Mesenchymal stem cell (in vitro differentiated cells and primary cell): ENCODE results near the gene VMP1.
"Not testable (repeated sequence)": the region's sequence is repeated elsewhere in the genome, so short reads cannot be mapped to it uniquely, and the experiment has no call there.

ENCODE experiments used
- DNase-seq: peaks from one replicate; pipeline ENCODE4 v3.0.0-alpha.2; 2013
- H2AFZ ChIP-seq: one replicate; pipeline ENCODE4 v1.6.1; 2013; ENCODE audit warnings: low read depth, mild to moderate bottlenecking, control low read depth, inconsistent platforms, low read length, moderate library complexity
- H2AK5ac ChIP-seq: 2 replicates; pipeline ENCODE4 v1.6.1; 2013; ENCODE audit warnings: low read length, moderate library complexity, mild to moderate bottlenecking, inconsistent platforms; ENCODE audit not compliant: severe bottlenecking
- H2BK120ac ChIP-seq: one replicate; pipeline ENCODE4 v1.6.1; 2013; ENCODE audit warnings: low read depth, mild to moderate bottlenecking, inconsistent platforms, low read length, moderate library complexity
- H2BK12ac ChIP-seq, 2 experiments: one replicate each; pipeline ENCODE4 v1.6.1; 2013; ENCODE audit warnings: inconsistent platforms in 2 of 2, low read length in 2 of 2, mild to moderate bottlenecking in 2 of 2, moderate library complexity in 2 of 2, control low read depth in 1 of 2
- H2BK15ac ChIP-seq: one replicate; pipeline ENCODE4 v1.6.1; 2013; ENCODE audit warnings: mild to moderate bottlenecking, low read depth, inconsistent platforms; ENCODE audit not compliant: poor library complexity, severe bottlenecking
- H2BK5ac ChIP-seq: 2 replicates; pipeline ENCODE4 v1.6.1; 2013; ENCODE audit warnings: low read depth, mild to moderate bottlenecking, low read length, control low read depth, inconsistent platforms; ENCODE audit not compliant: poor library complexity, severe bottlenecking
- H3K14ac ChIP-seq, 2 experiments: one replicate each; pipeline ENCODE4 v1.6.1; 2013; ENCODE audit warnings: inconsistent platforms in 2 of 2, low read length in 2 of 2, control low read depth in 1 of 2, mild to moderate bottlenecking in 1 of 2, moderate library complexity in 1 of 2
- H3K18ac ChIP-seq, 2 experiments: one replicate each; pipeline ENCODE4 v1.6.1; 2013; ENCODE audit warnings: inconsistent platforms in 2 of 2, low read length in 2 of 2, control low read depth in 1 of 2, low read depth in 1 of 2, mild to moderate bottlenecking in 1 of 2
- H3K23ac ChIP-seq, 2 experiments: one replicate each; pipeline ENCODE4 v1.6.1; 2013; ENCODE audit warnings: inconsistent platforms in 2 of 2, low read length in 2 of 2, mild to moderate bottlenecking in 2 of 2, moderate library complexity in 2 of 2, control low read depth in 1 of 2
- H3K27ac ChIP-seq: 2 replicates; pipeline ENCODE4 v1.5.1; 2013; ENCODE audit warnings: mild to moderate bottlenecking, moderate library complexity, low read length, control low read depth, inconsistent platforms; ENCODE audit not compliant: poor library complexity, severe bottlenecking
- H3K27me3 ChIP-seq, 2 experiments: 2 replicates each; pipeline versions ENCODE4 v1.6.1 to v1.7.0; 2013; ENCODE audit warnings: low read length in 2 of 2, mild to moderate bottlenecking in 2 of 2, moderate library complexity in 2 of 2, control low read depth in 1 of 2, inconsistent platforms in 1 of 2; ENCODE audit not compliant: control insufficient read depth in 1 of 2, insufficient read depth in 1 of 2
- H3K36me3 ChIP-seq, 2 experiments: 2 replicates each; pipeline versions ENCODE4 v1.6.1 to v1.7.0; 2013; ENCODE audit warnings: low read length in 2 of 2, control low read depth in 1 of 2, inconsistent platforms in 1 of 2, low read depth in 1 of 2, mild to moderate bottlenecking in 1 of 2; ENCODE audit not compliant: insufficient read depth in 2 of 2, control insufficient read depth in 1 of 2
- H3K4ac ChIP-seq, 2 experiments: one replicate each; pipeline ENCODE4 v1.6.1; 2013; ENCODE audit warnings: inconsistent platforms in 2 of 2, low read length in 2 of 2, mild to moderate bottlenecking in 2 of 2, moderate library complexity in 2 of 2, control low read depth in 1 of 2, low read depth in 1 of 2
- H3K4me1 ChIP-seq: 2 replicates; pipeline ENCODE4 v1.6.1; 2013; ENCODE audit warnings: low read depth, low read length, control low read depth; ENCODE audit not compliant: control insufficient read depth, insufficient read depth
- H3K4me2 ChIP-seq: 2 replicates; pipeline ENCODE4 v1.6.1; 2013; ENCODE audit warnings: low read length, mild to moderate bottlenecking, inconsistent platforms; ENCODE audit not compliant: poor library complexity, severe bottlenecking
- H3K4me3 ChIP-seq, 2 experiments: 2 replicates each; pipeline versions ENCODE4 v1.5.1 to v1.7.0; 2013; ENCODE audit warnings: low read length in 2 of 2, mild to moderate bottlenecking in 2 of 2, control low read depth in 1 of 2, low read depth in 1 of 2; ENCODE audit not compliant: insufficient read depth in 1 of 2
- H3K79me1 ChIP-seq: replicated peaks from 2 replicates; pipeline ENCODE4 v1.6.1; 2013; ENCODE audit warnings: mild to moderate bottlenecking, control low read depth, low read length, inconsistent platforms; ENCODE audit not compliant: poor library complexity, severe bottlenecking
- H3K9ac ChIP-seq: 2 replicates; pipeline ENCODE4 v1.7.0; 2013; ENCODE audit warnings: mild to moderate bottlenecking, low read length, moderate library complexity
- H3K9me3 ChIP-seq: 2 replicates; pipeline ENCODE4 v1.7.0; 2013; ENCODE audit warnings: mild to moderate bottlenecking, low read length; ENCODE audit not compliant: control insufficient read depth
- H4K8ac ChIP-seq: one replicate; pipeline ENCODE4 v1.6.1; 2013; ENCODE audit warnings: inconsistent platforms, mild to moderate bottlenecking, low read length, moderate library complexity
- H4K91ac ChIP-seq: one replicate; pipeline ENCODE4 v1.6.1; 2013; ENCODE audit warnings: mild to moderate bottlenecking, low read length, inconsistent platforms
- WGBS: methylation state at CpG from one replicate; pipeline ENCODE4 v1.1.7; 2013; ENCODE audit warnings: mixed read lengths; 5-methylcytosine and 5-hydroxymethylcytosine counted together

VMP1 gene

GRCh38 chr17:59846394-59847165, 139.1 kb downstream of the VMP1 start:
- Histone ChIP-seq H2AFZ (no peak overlapping the region), H2BK15ac (no peak overlapping the region), H2BK120ac (peak overlapping the region; percentile 54), H2AK5ac (peak overlapping the region; percentile 100), H3K4me1 (peaks cover 10% of the 10 kb centered on the region), H3K9ac (peak overlapping the region; percentile 99), H3K36me3 (peaks cover 0 to 7% of the 10 kb centered on the region in 2 experiments), H3K4ac (peak overlapping the region in 1 of 2 experiments; percentile 86), H3K4me2 (peak overlapping the region; percentile 19), H4K91ac (no peak overlapping the region), H3K4me3 (peak overlapping the region in 1 of 2 experiments; percentile 43), H3K9me3 (no peaks in the 10 kb centered on the region), H3K79me1 (no peaks in the 10 kb centered on the region), H2BK5ac (peak overlapping the region; percentile 95), H3K23ac (no peak overlapping the region), H3K27me3 (no peaks in the 10 kb centered on the region), H3K27ac (peak overlapping the region; percentile 100), H4K8ac (peak overlapping the region; percentile 80), H3K18ac (peak overlapping the region; percentile 4 to 83), H2BK12ac (peak overlapping the region; percentile 2 to 82), H3K14ac (peak overlapping the region in 1 of 2 experiments; percentile 22)
- WGBS, result 63% methylated on average over 7 of the region's 7 CpGs
- peak; percentile 87 for DNase-seq

- no peak overlapping the region for H3K23ac ChIP-seq
- peak overlapping the region; percentile 86 for H2AK5ac ChIP-seq
- no peak overlapping the region for H3K4me2 ChIP-seq
- no peaks in the 10 kb centered on the region for H3K27me3 ChIP-seq
- H2BK120ac ChIP-seq, result peak overlapping the region; percentile 66
- no peak for DNase-seq
- H3K9ac ChIP-seq, result peak overlapping the region; percentile 64
- H2BK12ac ChIP-seq, result no peak overlapping the region
- no peaks in the 10 kb centered on the region for H3K9me3 ChIP-seq
- H3K14ac ChIP-seq, result no peak overlapping the region
- peak overlapping the region; percentile 58 for H3K27ac ChIP-seq
- H3K4me1 ChIP-seq, result peaks cover 14% of the 10 kb centered on the region
- H3K4ac ChIP-seq, result no peak overlapping the region
- no peak overlapping the region for H2BK15ac ChIP-seq
- no peak overlapping the region for H3K18ac ChIP-seq
- H4K8ac ChIP-seq, result no peak overlapping the region
- no peak overlapping the region for H2BK5ac ChIP-seq
- no peak overlapping the region for H2AFZ ChIP-seq
- no peaks in the 10 kb centered on the region for H3K36me3 ChIP-seq
- no peak overlapping the region for H4K91ac ChIP-seq
- WGBS, result 100% methylated on average over 1 of the region's 6 CpGs
- H3K4me3 ChIP-seq, result no peak overlapping the region
- no peaks in the 10 kb centered on the region for H3K79me1 ChIP-seq
Measured at GRCh38 chr17:59848385-59848668, 140.9 kb downstream of the VMP1 start.

- H3K36me3 ChIP-seq, result no peaks in the 10 kb centered on the region
- H2BK12ac ChIP-seq, result peak overlapping the region; percentile 20 to 92
- peak; percentile 82 for DNase-seq
- H3K14ac ChIP-seq, result no peak overlapping the region
- H3K9ac ChIP-seq, result peak overlapping the region; percentile 64
- no peak overlapping the region for H3K4me3 ChIP-seq
- H4K91ac ChIP-seq, result no peak overlapping the region
- H4K8ac ChIP-seq, result no peak overlapping the region
- H3K27me3 ChIP-seq, result no peaks in the 10 kb centered on the region
- peak overlapping the region; percentile 4 for H2BK5ac ChIP-seq
- peaks cover 14% of the 10 kb centered on the region for H3K4me1 ChIP-seq
- no peaks in the 10 kb centered on the region for H3K79me1 ChIP-seq
- H3K23ac ChIP-seq, result no peak overlapping the region
- H2AK5ac ChIP-seq, result peak overlapping the region; percentile 86
- H3K4ac ChIP-seq, result peak overlapping the region in 1 of 2 experiments; percentile 49
- no peak overlapping the region for H2BK15ac ChIP-seq
- 70% methylated on average over 5 of the region's 7 CpGs for WGBS
- peak overlapping the region; percentile 66 for H2BK120ac ChIP-seq
- H3K4me2 ChIP-seq, result no peak overlapping the region
- H3K9me3 ChIP-seq, result no peaks in the 10 kb centered on the region
- no peak overlapping the region for H2AFZ ChIP-seq
- H3K27ac ChIP-seq, result peak overlapping the region; percentile 58
- H3K18ac ChIP-seq, result peak overlapping the region in 1 of 2 experiments; percentile 62
Measured at GRCh38 chr17:59848778-59849177, 141.3 kb downstream of the VMP1 start.

- H3K79me1 ChIP-seq, H4K8ac ChIP-seq, H3K4me2 ChIP-seq, H3K14ac ChIP-seq, H3K27me3 ChIP-seq, H4K91ac ChIP-seq, H3K9ac ChIP-seq, H2BK120ac ChIP-seq, H2BK5ac ChIP-seq, H3K36me3 ChIP-seq, H3K4ac ChIP-seq, H3K23ac ChIP-seq, DNase-seq, H2AFZ ChIP-seq, H3K4me3 ChIP-seq, H3K9me3 ChIP-seq, H2BK15ac ChIP-seq, H3K27ac ChIP-seq: not testable (repeated sequence)
- peaks cover 14% of the 10 kb centered on the region for H3K4me1 ChIP-seq
- peak overlapping the region; percentile 81 for H2AK5ac ChIP-seq
- peak overlapping the region in 1 of 2 experiments; percentile 59 for H2BK12ac ChIP-seq
- WGBS, result 96% methylated on average over 11 of the region's 15 CpGs
- H3K18ac ChIP-seq, result peak overlapping the region; percentile 23 to 48
Measured at GRCh38 chr17:59850311-59850710, 142.9 kb downstream of the VMP1 start.
